HepG2 (cell line): ENCODE results near the gene SHC3. TPM values are rescaled to one million over a fixed set of nuclear protein-coding genes. Genes with fewer than 3 reads are reported as not detected.

Source experiments
- ATAC-seq: fragments of 200-7000 bp; cut with Tn5 transposase; 3 replicates; pipeline ENCODE4 v1.9.1; 2020; ENCODE audit warnings: mild to moderate bottlenecking, moderate library complexity
- BruUV-seq: library from RNA; stranded (reverse); fragments of 400-500 nt; replicated peaks from 2 replicates; lab custom pipeline; 2021; lab: Mats Ljungman, UMichigan
- CTCF ChIA-PET: fragments of 300-600 bp; formaldehyde crosslinking; extraction: SDS; loops from one replicate; lab custom pipeline; 2021; ENCODE audit warnings: low total read pairs, inconsistent platforms, low intra/inter-chr PET ratio; lab: Yijun Ruan, JAX
- POLR2A ChIA-PET: fragments of 350-600 bp; sonication (Branson Sonifier 250); formaldehyde crosslinking; loops from one replicate; lab custom pipeline; 2020; ENCODE audit warnings: antibody characterized with exemption, inconsistent platforms; lab: Yijun Ruan, JAX
- DNase-seq: peaks from one replicate; pipeline ENCODE4 v3.0.0-alpha.2; 2015; ENCODE audit warnings: low spot score
- FAIRE-seq: peaks from 3 replicates; lab custom pipeline; 2011; peaks lifted over from hg19 to GRCh38; lab: Jason Lieb, UNC
- H2AFZ ChIP-seq: one replicate; pipeline ENCODE4 v1.6.1; 2011; ENCODE audit warnings: low read length, inconsistent platforms
- H3K27ac ChIP-seq: fragments of 300-600 bp; 3 replicates; pipeline ENCODE4 v1.8.0; 2011; ENCODE audit warnings: mixed run types, mild to moderate bottlenecking, mixed read lengths, low read length, inconsistent platforms; ENCODE audit not compliant: insufficient read depth; ENCODE audit errors: extremely low read length
- H3K27me3 ChIP-seq, 2 experiments: fragments of 200-600 bp in 1 of 2; 2 replicates in 1 of 2; 3 replicates in 1 of 2; pipeline versions ENCODE4 v1.6.0 to v1.8.0; 2011; ENCODE audit warnings: low read length in 2 of 2, mild to moderate bottlenecking in 2 of 2, moderate library complexity in 2 of 2, inconsistent platforms in 1 of 2; ENCODE audit not compliant: insufficient read depth in 2 of 2, control insufficient read depth in 1 of 2
- H3K36me3 ChIP-seq, 2 experiments: fragments of 200-600 bp in 1 of 2; replicated peaks in 1 of 2; 2 replicates in 1 of 2; 3 replicates in 1 of 2; pipeline versions ENCODE4 v1.5.1 to v1.8.0; 2011; ENCODE audit warnings: low read length in 2 of 2, inconsistent platforms in 1 of 2; ENCODE audit not compliant: insufficient read depth in 2 of 2, control insufficient read depth in 1 of 2
- H3K4me1 ChIP-seq: 2 replicates; pipeline ENCODE4 v1.5.1; 2012; ENCODE audit warnings: low read length, inconsistent platforms; ENCODE audit not compliant: insufficient read depth
- H3K4me2 ChIP-seq: 2 replicates; pipeline ENCODE4 v1.6.0; 2011; ENCODE audit warnings: low read depth, low read length, inconsistent platforms
- H3K4me3 ChIP-seq, 3 experiments: fragments of 200-600 bp in 1 of 3; sonication (generic), shearing (Covaris generic) in 1 of 3; replicated peaks in 1 of 3; 2 replicates each; pipeline ENCODE4 v1.5.1; 2011 to 2016; ENCODE audit warnings: low read length in 3 of 3, inconsistent platforms in 2 of 3, low read depth in 2 of 3, mild to moderate bottlenecking in 2 of 3, control low read depth in 1 of 3, mixed read lengths in 1 of 3; ENCODE audit not compliant: insufficient read depth in 1 of 3
- H3K79me2 ChIP-seq: one replicate; pipeline ENCODE4 v1.6.1; 2011; ENCODE audit warnings: low read length, inconsistent platforms; ENCODE audit not compliant: insufficient read depth
- H3K9ac ChIP-seq: 2 replicates; pipeline ENCODE4 v1.6.0; 2011; ENCODE audit warnings: mild to moderate bottlenecking, low read depth, low read length, inconsistent platforms; ENCODE audit not compliant: insufficient read depth
- H3K9me3 ChIP-seq: 2 replicates; pipeline ENCODE4 v1.5.1; 2012; ENCODE audit warnings: mild to moderate bottlenecking, low read length
- H4K20me1 ChIP-seq: 2 replicates; pipeline ENCODE4 v1.6.0; 2011; ENCODE audit warnings: inconsistent platforms, mild to moderate bottlenecking, low read length, moderate library complexity; ENCODE audit not compliant: insufficient read depth
- HES4 ChIP-seq: sonication (generic); formaldehyde crosslinking; IDR thresholded peaks from 2 replicates; pipeline ENCODE4 v1.9.0; 2021; ENCODE audit warnings: mild to moderate bottlenecking, missing genetic modification reagents, borderline replicate concordance
- NCOA5 ChIP-seq: sonication (generic); formaldehyde crosslinking; IDR thresholded peaks from 2 replicates; pipeline ENCODE4 v1.4.0; 2020; ENCODE audit warnings: missing genetic modification reagents
- PBX3 ChIP-seq: sonication (generic); formaldehyde crosslinking; IDR thresholded peaks from 2 replicates; pipeline ENCODE4 v1.8.1; 2023; ENCODE audit warnings: missing genetic modification reagents, inconsistent platforms, borderline replicate concordance
- RFX1 ChIP-seq: fragments of 450-650 bp; IDR thresholded peaks from 2 replicates; pipeline ENCODE4 v1.6.1; 2017
- THAP11 ChIP-seq: IDR thresholded peaks from 2 replicates; pipeline ENCODE4 v1.6.1; 2016; ENCODE audit warnings: missing biosample characterization, missing genetic modification reagents
- ZFP90 ChIP-seq: sonication (generic); formaldehyde crosslinking; IDR thresholded peaks from 2 replicates; pipeline ENCODE4 v1.8.0; 2022; ENCODE audit warnings: missing genetic modification reagents, mild to moderate bottlenecking, inconsistent platforms, borderline replicate concordance
- ZFY ChIP-seq: sonication (generic); formaldehyde crosslinking; IDR thresholded peaks from 2 replicates; pipeline ENCODE4 v1.4.0; 2020; ENCODE audit warnings: missing genetic modification reagents
- WGBS: methylation state at CpG from one replicate; pipeline ENCODE4 v1.1.6; 2017; ENCODE audit warnings: low lambda C conversion rate; 5-methylcytosine and 5-hydroxymethylcytosine counted together
- in situ Hi-C: cut with HindIII; loops from 2 replicates; pipeline ENCODE4 v1.10.0; 2017; ENCODE audit warnings: low pct_unique_long_range_greater_than_20kb; ENCODE audit not compliant: extremely low pct_ligation_motif_present
- intact Hi-C: fragments of 100-400 bp; cut with micrococcal nuclease; formaldehyde crosslinking; loops from one replicate; pipeline ENCODE4 v1.10.0; 2022; ENCODE audit not compliant: unreplicated experiment
- polyA plus RNA-seq, 8 experiments: library from polyadenylated mRNA; depleted of rRNA in 3 of 8; stranded (reverse) in 7 of 8; unstranded in 1 of 8; fragments of >200 nt; fragmentation: Illumina TruSeq in 4 of 8; extraction: Trizol in 4 of 8; gene quantifications; 2 replicates each; pipeline versions ENCODE4 v1.2.1 to v1.2.3, GENCODE V29; 2011 to 2016; ENCODE audit warnings: low read depth in 4 of 8, missing spikeins in 1 of 8, mixed read lengths in 1 of 8; ENCODE audit not compliant: insufficient read depth in 1 of 8
- total RNA-seq, 5 experiments: library from RNA; depleted of rRNA; stranded (reverse); fragments of >200 nt; fragmentation: Illumina TruSeq; extraction: Trizol; gene quantifications; 2 replicates each; pipeline ENCODE4 v1.2.3, GENCODE V29; 2016; ENCODE audit warnings: low read depth in 1 of 5
- TF ChIP-seq, protein P1 (sequence below): IDR thresholded peaks from 2 replicates; pipeline ENCODE4 v1.6.1; 2012; ENCODE audit warnings: low read depth, low read length, improper control_type of control experiment
- TF ChIP-seq, protein P2 (sequence below): sonication (generic); formaldehyde crosslinking; IDR thresholded peaks from 2 replicates; pipeline ENCODE4 v1.8.0; 2022; ENCODE audit warnings: missing genetic modification reagents, mild to moderate bottlenecking, moderate library complexity, borderline replicate concordance
- TF ChIP-seq, protein P3 (sequence below): sonication (generic); formaldehyde crosslinking; IDR thresholded peaks from 2 replicates; pipeline ENCODE4 v1.8.0; 2022; ENCODE audit warnings: low read depth, missing genetic modification reagents
- TF ChIP-seq, protein P4 (sequence below): sonication (generic); formaldehyde crosslinking; IDR thresholded peaks from 2 replicates; pipeline ENCODE4 v1.4.0; 2020; ENCODE audit warnings: missing genetic modification reagents, borderline replicate concordance

Gene SHC3
- total and polyA plus RNA-seq, 2 of the 13 experiments (the other 11 are each of a cell fraction or from before 2014, with no cell fraction given): 0.09 to 0.89 TPM

GRCh38 chr9:88998503-88998902 is 180.1 kb downstream of the SHC3 start (continued):
- TF ChIP-seq, protein P1, sequence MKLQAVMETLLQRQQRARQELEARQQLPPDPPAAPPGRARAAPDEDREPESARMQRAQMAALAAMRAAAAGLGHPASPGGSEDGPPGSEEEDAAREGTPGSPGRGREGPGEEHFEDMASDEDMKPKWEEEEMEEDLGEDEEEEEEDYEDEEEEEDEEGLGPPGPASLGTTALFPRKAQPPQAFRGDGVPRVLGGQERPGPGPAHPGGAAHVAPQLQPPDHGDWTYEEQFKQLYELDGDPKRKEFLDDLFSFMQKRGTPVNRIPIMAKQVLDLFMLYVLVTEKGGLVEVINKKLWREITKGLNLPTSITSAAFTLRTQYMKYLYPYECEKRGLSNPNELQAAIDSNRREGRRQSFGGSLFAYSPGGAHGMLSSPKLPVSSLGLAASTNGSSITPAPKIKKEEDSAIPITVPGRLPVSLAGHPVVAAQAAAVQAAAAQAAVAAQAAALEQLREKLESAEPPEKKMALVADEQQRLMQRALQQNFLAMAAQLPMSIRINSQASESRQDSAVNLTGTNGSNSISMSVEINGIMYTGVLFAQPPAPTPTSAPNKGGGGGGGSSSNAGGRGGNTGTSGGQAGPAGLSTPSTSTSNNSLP: no peak

GRCh38 chr9:88997646-88998045 is 181.0 kb downstream of the SHC3 start:
- FAIRE-seq (no peak), DNase-seq (no peak), ATAC-seq (no peak)
- no peak for TF ChIP-seq ZFP90 (CRISPR knock-in tag)
- no peak for TF ChIP-seq NCOA5 (CRISPR knock-in tag)
- TF ChIP-seq, protein P2, sequence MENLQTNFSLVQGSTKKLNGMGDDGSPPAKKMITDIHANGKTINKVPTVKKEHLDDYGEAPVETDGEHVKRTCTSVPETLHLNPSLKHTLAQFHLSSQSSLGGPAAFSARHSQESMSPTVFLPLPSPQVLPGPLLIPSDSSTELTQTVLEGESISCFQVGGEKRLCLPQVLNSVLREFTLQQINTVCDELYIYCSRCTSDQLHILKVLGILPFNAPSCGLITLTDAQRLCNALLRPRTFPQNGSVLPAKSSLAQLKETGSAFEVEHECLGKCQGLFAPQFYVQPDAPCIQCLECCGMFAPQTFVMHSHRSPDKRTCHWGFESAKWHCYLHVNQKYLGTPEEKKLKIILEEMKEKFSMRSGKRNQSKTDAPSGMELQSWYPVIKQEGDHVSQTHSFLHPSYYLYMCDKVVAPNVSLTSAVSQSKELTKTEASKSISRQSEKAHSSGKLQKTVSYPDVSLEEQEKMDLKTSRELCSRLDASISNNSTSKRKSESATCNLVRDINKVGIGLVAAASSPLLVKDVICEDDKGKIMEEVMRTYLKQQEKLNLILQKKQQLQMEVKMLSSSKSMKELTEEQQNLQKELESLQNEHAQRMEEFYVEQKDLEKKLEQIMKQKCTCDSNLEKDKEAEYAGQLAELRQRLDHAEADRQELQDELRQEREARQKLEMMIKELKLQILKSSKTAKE (CRISPR knock-in tag): no peak
- no peak for TF ChIP-seq RFX1
- no peak for TF ChIP-seq PBX3 (CRISPR knock-in tag)
- TF ChIP-seq HES4 (CRISPR knock-in tag): no peak
- no peak for TF ChIP-seq ZFY
- TF ChIP-seq, protein P3, sequence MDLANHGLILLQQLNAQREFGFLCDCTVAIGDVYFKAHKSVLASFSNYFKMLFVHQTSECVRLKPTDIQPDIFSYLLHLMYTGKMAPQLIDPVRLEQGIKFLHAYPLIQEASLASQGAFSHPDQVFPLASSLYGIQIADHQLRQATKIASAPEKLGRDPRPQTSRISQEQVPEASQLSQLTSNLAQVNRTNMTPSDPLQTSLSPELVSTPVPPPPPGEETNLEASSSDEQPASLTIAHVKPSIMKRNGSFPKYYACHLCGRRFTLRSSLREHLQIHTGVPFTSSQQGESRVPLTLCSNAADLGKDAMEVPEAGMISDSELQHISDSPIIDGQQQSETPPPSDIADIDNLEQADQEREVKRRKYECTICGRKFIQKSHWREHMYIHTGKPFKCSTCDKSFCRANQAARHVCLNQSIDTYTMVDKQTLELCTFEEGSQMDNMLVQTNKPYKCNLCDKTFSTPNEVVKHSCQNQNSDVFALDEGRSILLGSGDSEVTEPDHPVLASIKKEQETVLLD (CRISPR knock-in tag): no peak
- TF ChIP-seq, protein P4, sequence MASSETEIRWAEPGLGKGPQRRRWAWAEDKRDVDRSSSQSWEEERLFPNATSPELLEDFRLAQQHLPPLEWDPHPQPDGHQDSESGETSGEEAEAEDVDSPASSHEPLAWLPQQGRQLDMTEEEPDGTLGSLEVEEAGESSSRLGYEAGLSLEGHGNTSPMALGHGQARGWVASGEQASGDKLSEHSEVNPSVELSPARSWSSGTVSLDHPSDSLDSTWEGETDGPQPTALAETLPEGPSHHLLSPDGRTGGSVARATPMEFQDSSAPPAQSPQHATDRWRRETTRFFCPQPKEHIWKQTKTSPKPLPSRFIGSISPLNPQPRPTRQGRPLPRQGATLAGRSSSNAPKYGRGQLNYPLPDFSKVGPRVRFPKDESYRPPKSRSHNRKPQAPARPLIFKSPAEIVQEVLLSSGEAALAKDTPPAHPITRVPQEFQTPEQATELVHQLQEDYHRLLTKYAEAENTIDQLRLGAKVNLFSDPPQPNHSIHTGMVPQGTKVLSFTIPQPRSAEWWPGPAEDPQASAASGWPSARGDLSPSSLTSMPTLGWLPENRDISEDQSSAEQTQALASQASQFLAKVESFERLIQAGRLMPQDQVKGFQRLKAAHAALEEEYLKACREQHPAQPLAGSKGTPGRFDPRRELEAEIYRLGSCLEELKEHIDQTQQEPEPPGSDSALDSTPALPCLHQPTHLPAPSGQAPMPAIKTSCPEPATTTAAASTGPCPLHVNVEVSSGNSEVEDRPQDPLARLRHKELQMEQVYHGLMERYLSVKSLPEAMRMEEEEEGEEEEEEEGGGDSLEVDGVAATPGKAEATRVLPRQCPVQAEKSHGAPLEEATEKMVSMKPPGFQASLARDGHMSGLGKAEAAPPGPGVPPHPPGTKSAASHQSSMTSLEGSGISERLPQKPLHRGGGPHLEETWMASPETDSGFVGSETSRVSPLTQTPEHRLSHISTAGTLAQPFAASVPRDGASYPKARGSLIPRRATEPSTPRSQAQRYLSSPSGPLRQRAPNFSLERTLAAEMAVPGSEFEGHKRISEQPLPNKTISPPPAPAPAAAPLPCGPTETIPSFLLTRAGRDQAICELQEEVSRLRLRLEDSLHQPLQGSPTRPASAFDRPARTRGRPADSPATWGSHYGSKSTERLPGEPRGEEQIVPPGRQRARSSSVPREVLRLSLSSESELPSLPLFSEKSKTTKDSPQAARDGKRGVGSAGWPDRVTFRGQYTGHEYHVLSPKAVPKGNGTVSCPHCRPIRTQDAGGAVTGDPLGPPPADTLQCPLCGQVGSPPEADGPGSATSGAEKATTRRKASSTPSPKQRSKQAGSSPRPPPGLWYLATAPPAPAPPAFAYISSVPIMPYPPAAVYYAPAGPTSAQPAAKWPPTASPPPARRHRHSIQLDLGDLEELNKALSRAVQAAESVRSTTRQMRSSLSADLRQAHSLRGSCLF: no peak
- TF ChIP-seq THAP11: no peak
- Histone ChIP-seq H3K36me3 (no peaks in the 10 kb centered on the region), H3K4me2 (no peak overlapping the region), H3K9ac (no peak overlapping the region), H3K79me2 (no peaks in the 10 kb centered on the region), H3K27me3 (peaks cover 0 to 6% of the 10 kb centered on the region in 2 experiments; a peak in 2 of 5 replicates), H3K4me3 (no peak overlapping the region), H3K9me3 (no peaks in the 10 kb centered on the region), H3K27ac (no peak overlapping the region), H4K20me1 (no peaks in the 10 kb centered on the region), H3K4me1 (peaks cover 6% of the 10 kb centered on the region; the same call in 1 of the 2 replicates), H2AFZ (no peak overlapping the region)
- intact Hi-C loops: no loop called here
- WGBS: 26% methylated on average over 3 of the region's 8 CpGs
- in situ Hi-C loops: no loop called here
- CTCF ChIA-PET: no interaction called here
- POLR2A ChIA-PET: no interaction called here
- no TSS peak for BruUV-seq
